SH-SY5Y (cell line): ENCODE data around the gene HSPA9.

Source experiments
- GATA2 ChIP-seq: IDR thresholded peaks from 2 replicates; pipeline ENCODE4 v1.6.1; 2011; ENCODE audit warnings: mild to moderate bottlenecking, low read depth, low read length
- GATA3 ChIP-seq: IDR thresholded peaks from 2 replicates; pipeline ENCODE4 v1.6.1; 2011; ENCODE audit warnings: low read depth, mild to moderate bottlenecking, low read length, moderate library complexity

DNA sequence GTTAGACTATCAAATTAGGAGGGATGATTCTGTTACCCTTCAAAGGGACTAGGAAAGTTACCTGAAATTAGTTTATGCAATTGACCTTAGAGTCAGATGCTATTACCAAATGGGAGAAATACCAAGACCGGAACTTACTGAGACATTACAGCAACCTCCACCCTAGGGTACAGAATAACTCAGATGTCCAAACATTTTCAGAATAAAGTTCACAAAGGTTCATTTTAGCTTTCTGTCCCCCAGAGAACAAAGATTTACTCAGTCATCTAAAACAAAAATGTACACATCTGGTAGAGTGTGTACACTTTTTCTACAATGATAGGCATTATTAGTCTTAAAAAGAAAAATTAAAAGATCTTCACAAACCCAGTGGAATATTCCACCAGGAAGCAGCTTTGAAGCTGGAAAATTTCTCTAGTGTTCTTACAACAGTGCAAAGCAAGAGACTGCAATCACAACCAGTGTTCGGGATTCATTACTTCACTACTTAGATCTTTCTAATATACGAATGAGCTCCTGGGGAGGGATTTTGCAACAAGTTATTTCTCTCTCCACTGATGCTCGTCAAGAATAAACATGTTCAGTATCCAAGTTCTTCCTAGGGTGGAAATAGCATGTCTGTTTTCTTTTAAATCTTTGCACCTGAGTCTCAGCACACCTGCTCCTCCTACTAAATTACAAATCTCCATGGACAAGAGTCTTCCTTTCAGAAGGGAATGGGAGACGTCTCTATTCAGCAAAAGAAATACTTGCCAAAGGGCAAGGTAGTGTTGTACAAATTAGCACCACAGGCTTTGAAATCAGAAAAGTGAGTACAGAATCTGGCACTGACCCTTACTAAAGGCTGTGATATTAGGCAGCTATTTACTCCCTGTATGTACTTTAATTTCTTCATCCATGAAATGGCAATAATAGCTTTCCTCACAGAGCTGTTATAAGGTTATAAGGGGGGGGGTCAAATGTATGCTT, 40.9 kb downstream of the HSPA9 start:
- TF ChIP-seq GATA2 (no peak), GATA3 (no peak)
